ENCODE data around the gene PPP1R3F.

The PPP1R3F gene

GRCh38 chrX:49268702-49269009 is 937 bp upstream of the PPP1R3F start:
- no peak for TF ChIP-seq JUND (IDR thresholded peaks at IDR 0.05; ENCODE audit: low read depth)
- DNase-seq (ENCODE audit: low read depth in 1 of 2, low spot score in 1 of 2), result no peak
- in situ Hi-C loops (cut with HindIII; ENCODE audit: low pct_unique_long_range_greater_than_20kb, low sequenced_read_pairs), result no loop called here

- DNase-seq (ENCODE audit: low read depth in 1 of 2, low spot score in 1 of 2), result peak; percentile 92 to 99
- TF ChIP-seq JUND (IDR thresholded peaks at IDR 0.05; ENCODE audit: low read depth), result no peak
- in situ Hi-C loops (cut with HindIII; ENCODE audit: low pct_unique_long_range_greater_than_20kb, low sequenced_read_pairs), result no loop called here
Observed at GRCh38 chrX:49269010-49269766, 405 bp upstream of the PPP1R3F start.

- no peak for TF ChIP-seq JUND (IDR thresholded peaks at IDR 0.05; ENCODE audit: low read depth)
- DNase-seq (ENCODE audit: low read depth in 1 of 2, low spot score in 1 of 2), result no peak
- in situ Hi-C loops (cut with HindIII; ENCODE audit: low pct_unique_long_range_greater_than_20kb, low sequenced_read_pairs), result no loop called here
Observed at GRCh38 chrX:49270249-49270921, 792 bp downstream of the PPP1R3F start.

GRCh38 chrX:49271341-49271740 is 1.7 kb downstream of the PPP1R3F start:
- TF ChIP-seq JUND (IDR thresholded peaks at IDR 0.05; ENCODE audit: low read depth), result no peak
- DNase-seq (ENCODE audit: low read depth in 1 of 2, low spot score in 1 of 2), result peak in 1 of 2 experiments; percentile 79
- in situ Hi-C loops (cut with HindIII; ENCODE audit: low pct_unique_long_range_greater_than_20kb, low sequenced_read_pairs), result no loop called here

- in situ Hi-C loops (cut with HindIII; ENCODE audit: low pct_unique_long_range_greater_than_20kb, low sequenced_read_pairs), result no loop called here
- no peak for DNase-seq (ENCODE audit: low read depth in 1 of 2, low spot score in 1 of 2)
Observed at GRCh38 chrX:49272421-49272820, 2.8 kb downstream of the PPP1R3F start.

GRCh38 chrX:49273181-49273727 is 3.7 kb downstream of the PPP1R3F start:
- no peak for TF ChIP-seq JUND (IDR thresholded peaks at IDR 0.05; ENCODE audit: low read depth)
- no peak for DNase-seq (ENCODE audit: low read depth in 1 of 2, low spot score in 1 of 2)
- in situ Hi-C loops (cut with HindIII; ENCODE audit: low pct_unique_long_range_greater_than_20kb, low sequenced_read_pairs), result no loop called here

More at GRCh38 chrX:49272421-49272820, 2.8 kb downstream of the PPP1R3F start:
- TF ChIP-seq JUND (IDR thresholded peaks at IDR 0.05; ENCODE audit: low read depth), result no peak

- DNase-seq (ENCODE audit: low read depth in 1 of 2, low spot score in 1 of 2), result no peak
- in situ Hi-C loops (cut with HindIII; ENCODE audit: low pct_unique_long_range_greater_than_20kb, low sequenced_read_pairs), result no loop called here
Observed at GRCh38 chrX:49276207-49276606, 6.6 kb downstream of the PPP1R3F start.

GRCh38 chrX:49276671-49277534 is 7.3 kb downstream of the PPP1R3F start:
- TF ChIP-seq JUND (IDR thresholded peaks at IDR 0.05; ENCODE audit: low read depth), result no peak
- DNase-seq (ENCODE audit: low read depth in 1 of 2, low spot score in 1 of 2), result no peak

More at GRCh38 chrX:49276207-49276606, 6.6 kb downstream of the PPP1R3F start:
- no peak for TF ChIP-seq JUND (IDR thresholded peaks at IDR 0.05; ENCODE audit: low read depth)

GRCh38 chrX:49277535-49277830 is 7.9 kb downstream of the PPP1R3F start:
- in situ Hi-C loops (cut with HindIII; ENCODE audit: low pct_unique_long_range_greater_than_20kb, low sequenced_read_pairs), result no loop called here
- no peak for DNase-seq (ENCODE audit: low read depth in 1 of 2, low spot score in 1 of 2)
- no peak for TF ChIP-seq JUND (IDR thresholded peaks at IDR 0.05; ENCODE audit: low read depth)

More at GRCh38 chrX:49276671-49277534, 7.3 kb downstream of the PPP1R3F start:
- in situ Hi-C loops (cut with HindIII; ENCODE audit: low pct_unique_long_range_greater_than_20kb, low sequenced_read_pairs), result no loop called here

GRCh38 chrX:49278081-49278480 is 8.5 kb downstream of the PPP1R3F start:
- no peak for DNase-seq (ENCODE audit: low read depth in 1 of 2, low spot score in 1 of 2)
- in situ Hi-C loops (cut with HindIII; ENCODE audit: low pct_unique_long_range_greater_than_20kb, low sequenced_read_pairs), result no loop called here

GRCh38 chrX:49282647-49283011 is 13.0 kb downstream of the PPP1R3F start:
- TF ChIP-seq JUND (IDR thresholded peaks at IDR 0.05; ENCODE audit: low read depth), result no peak
- in situ Hi-C loops (cut with HindIII; ENCODE audit: low pct_unique_long_range_greater_than_20kb, low sequenced_read_pairs), result no loop called here
- DNase-seq (ENCODE audit: low read depth in 1 of 2, low spot score in 1 of 2), result peak in 1 of 2 experiments; percentile 64

More at GRCh38 chrX:49278081-49278480, 8.5 kb downstream of the PPP1R3F start:
- TF ChIP-seq JUND (IDR thresholded peaks at IDR 0.05; ENCODE audit: low read depth), result no peak

- no peak for TF ChIP-seq JUND (IDR thresholded peaks at IDR 0.05; ENCODE audit: low read depth)
- no peak for DNase-seq (ENCODE audit: low read depth in 1 of 2, low spot score in 1 of 2)
- in situ Hi-C loops (cut with HindIII; ENCODE audit: low pct_unique_long_range_greater_than_20kb, low sequenced_read_pairs), result no loop called here
Observed at GRCh38 chrX:49284212-49284611, 14.6 kb downstream of the PPP1R3F start.

All from T47D (cell line).